ENCODE results near the gene CIRBP. TPM values are rescaled to one million over a fixed set of nuclear protein-coding genes. Genes with fewer than 3 reads are reported as not detected.
"Not testable (repeated sequence)": the region's sequence is repeated elsewhere in the genome, so short reads cannot be mapped to it uniquely, and the experiment has no call there.

CIRBP gene
- total and polyA plus RNA-seq, 2 experiments from 2014 or later = 202 to 361 TPM

GRCh38 chr19:1243768-1244692 lies 25.1 kb upstream of the CIRBP start:
- Histone ChIP-seq H3K4me3 (no peak overlapping the region), H3K9me2 (replicated peaks; ENCODE audit: insufficient read depth) (no peaks in the 10 kb centered on the region), H4K20me1 (ENCODE audit: insufficient read depth, poor library complexity, severe bottlenecking) (no peaks in the 10 kb centered on the region), H3K27ac (peak overlapping the region; percentile 100), H3K36me3 (replicated peaks; ENCODE audit: insufficient read depth, low read depth) (no peaks in the 10 kb centered on the region), H3K9me3 (ENCODE audit: low read depth) (no peaks in the 10 kb centered on the region), H3K4me2 (peak overlapping the region; percentile 97), H2AFZ (no peak overlapping the region), H3K27me3 (no peaks in the 10 kb centered on the region), H3K79me2 (peaks cover 28% of the 10 kb centered on the region), H3K4me1 (ENCODE audit: insufficient read depth) (peaks cover 51% of the 10 kb centered on the region)
- peak; percentile 93 for DNase-seq (ENCODE audit: low spot score)
- 71% methylated on average over 32 of the region's 33 CpGs for WGBS (ENCODE audit: low lambda C conversion rate, missing lambda C conversion rate)
- peak; percentile 90 for TF ChIP-seq CTCF (IDR thresholded peaks at IDR 0.05; ENCODE audit: poor library complexity)
- TF ChIP-seq EZH2phosphoT487 (IDR thresholded peaks at IDR 0.05; ENCODE audit: low read depth, severe bottlenecking, unreplicated experiment) = no peak

- Histone ChIP-seq H3K36me3 (replicated peaks; ENCODE audit: insufficient read depth, low read depth) (no peaks in the 10 kb centered on the region), H3K9me3 (ENCODE audit: low read depth) (no peaks in the 10 kb centered on the region), H2AFZ (no peak overlapping the region), H3K4me3 (no peak overlapping the region), H3K4me1 (ENCODE audit: insufficient read depth) (peaks cover 49% of the 10 kb centered on the region), H3K9me2 (replicated peaks; ENCODE audit: insufficient read depth) (no peaks in the 10 kb centered on the region), H3K4me2 (peak overlapping the region; percentile 70), H3K27me3 (no peaks in the 10 kb centered on the region), H3K79me2 (peaks cover 29% of the 10 kb centered on the region), H3K27ac (peak overlapping the region; percentile 100), H4K20me1 (ENCODE audit: insufficient read depth, poor library complexity, severe bottlenecking) (no peaks in the 10 kb centered on the region)
- TF ChIP-seq CTCF (IDR thresholded peaks at IDR 0.05; ENCODE audit: poor library complexity) = no peak
- TF ChIP-seq EZH2phosphoT487 (IDR thresholded peaks at IDR 0.05; ENCODE audit: low read depth, severe bottlenecking, unreplicated experiment) = no peak
- no peak for TF ChIP-seq EZH2 (IDR thresholded peaks at IDR 0.05; ENCODE audit: borderline replicate concordance)
- DNase-seq (ENCODE audit: low spot score) = peak; percentile 62
- 65% methylated on average over 27 of the region's 31 CpGs for WGBS (ENCODE audit: low lambda C conversion rate, missing lambda C conversion rate)
These were observed 24.3 kb upstream of the CIRBP start for GRCh38 chr19:1244693-1245451.

DNA sequence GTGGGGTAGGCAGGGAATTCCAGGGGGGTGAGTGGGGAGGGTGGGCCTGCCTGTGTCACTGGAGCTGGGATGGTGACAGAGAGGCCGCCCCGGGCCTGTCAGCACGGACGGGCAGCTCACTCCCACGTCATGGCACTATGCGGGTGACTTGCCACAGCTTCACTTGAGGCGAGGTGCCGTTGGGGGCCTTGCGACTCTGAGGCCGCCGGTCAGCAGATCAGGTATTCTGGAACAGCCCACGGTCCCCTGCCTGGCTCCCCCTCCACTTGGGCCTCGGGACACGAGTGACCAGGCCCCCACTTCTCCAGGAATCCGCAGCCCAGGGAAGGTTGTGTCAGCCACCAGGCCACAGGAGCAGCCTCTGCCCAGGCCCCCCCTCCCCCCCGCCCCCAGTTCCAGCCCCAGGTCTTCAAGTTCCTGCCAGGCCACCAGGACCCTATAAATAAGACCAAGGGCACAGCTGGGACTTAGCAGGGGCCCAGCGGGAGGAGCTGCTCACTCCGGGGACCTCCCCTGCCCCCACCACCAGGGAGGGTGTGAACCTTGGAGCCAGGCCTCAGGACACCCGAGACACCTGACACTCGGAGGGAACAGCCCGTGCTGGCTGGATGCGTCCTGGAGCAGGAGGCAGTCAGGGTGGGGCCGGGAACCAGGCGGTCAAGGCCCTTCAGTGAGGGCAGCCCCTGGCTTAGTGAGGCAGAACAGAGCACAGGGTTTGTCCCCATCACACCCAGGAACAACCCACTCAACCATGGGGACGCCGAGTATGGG lies 23.5 kb upstream of the CIRBP start:
- no peak for TF ChIP-seq EZH2phosphoT487 (IDR thresholded peaks at IDR 0.05; ENCODE audit: low read depth, severe bottlenecking, unreplicated experiment)
- TF ChIP-seq EZH2 (IDR thresholded peaks at IDR 0.05; ENCODE audit: borderline replicate concordance) = no peak
- no peak for TF ChIP-seq CTCF (IDR thresholded peaks at IDR 0.05; ENCODE audit: poor library complexity)
- H3K9me3 ChIP-seq (ENCODE audit: low read depth) = no peaks in the 10 kb centered on the region
- 77% methylated on average over 22 of the region's 26 CpGs for WGBS (ENCODE audit: low lambda C conversion rate, missing lambda C conversion rate)
- peak overlapping the region; percentile 70 for H3K4me2 ChIP-seq
- H3K27me3 ChIP-seq = no peaks in the 10 kb centered on the region
- H3K79me2 ChIP-seq = peaks cover 32% of the 10 kb centered on the region
- H3K4me3 ChIP-seq = no peak overlapping the region
- no peaks in the 10 kb centered on the region for H3K36me3 ChIP-seq (replicated peaks; ENCODE audit: insufficient read depth, low read depth)
- peaks cover 44% of the 10 kb centered on the region for H3K4me1 ChIP-seq (ENCODE audit: insufficient read depth)
- H2AFZ ChIP-seq = no peak overlapping the region
- H4K20me1 ChIP-seq (ENCODE audit: insufficient read depth, poor library complexity, severe bottlenecking) = peaks cover under 1% of the 10 kb centered on the region
- peak overlapping the region; percentile 100 for H3K27ac ChIP-seq
- DNase-seq (ENCODE audit: low spot score) = peak; percentile 79
- no peaks in the 10 kb centered on the region for H3K9me2 ChIP-seq (replicated peaks; ENCODE audit: insufficient read depth)

GRCh38 chr19:1246265-1247087 lies 22.7 kb upstream of the CIRBP start:
- peak overlapping the region; percentile 100 for H3K27ac ChIP-seq
- WGBS (ENCODE audit: low lambda C conversion rate, missing lambda C conversion rate) = 85% methylated on average over 26 of the region's 27 CpGs
- peak; percentile 69 for DNase-seq (ENCODE audit: low spot score)

More at GRCh38 chr19:1246265-1247087, 22.7 kb upstream of the CIRBP start:
- H3K27me3 ChIP-seq; H3K4me3 ChIP-seq; H3K9me3 ChIP-seq (ENCODE audit: low read depth); H3K9me2 ChIP-seq (replicated peaks; ENCODE audit: insufficient read depth); H2AFZ ChIP-seq; H3K36me3 ChIP-seq (replicated peaks; ENCODE audit: insufficient read depth, low read depth); H4K20me1 ChIP-seq (ENCODE audit: insufficient read depth, poor library complexity, severe bottlenecking): not testable (repeated sequence)
- H3K4me2 ChIP-seq = peak overlapping the region; percentile 39
- H3K4me1 ChIP-seq (ENCODE audit: insufficient read depth) = peaks cover 40% of the 10 kb centered on the region
- peaks cover 40% of the 10 kb centered on the region for H3K79me2 ChIP-seq
